CD4-positive, alpha-beta T cell treated with Interleukin-17A for 4 hours (primary cell): ENCODE measurements around the gene XPO5.
"Not testable (repeated sequence)": the region's sequence is repeated elsewhere in the genome, so short reads cannot be mapped to it uniquely, and the experiment has no call there.

Experiments
- DNase-seq: peaks from one replicate; pipeline ENCODE4 v3.0.0-alpha.2; 2020; ENCODE audit warnings: mixed read lengths

Gene XPO5

DNA sequence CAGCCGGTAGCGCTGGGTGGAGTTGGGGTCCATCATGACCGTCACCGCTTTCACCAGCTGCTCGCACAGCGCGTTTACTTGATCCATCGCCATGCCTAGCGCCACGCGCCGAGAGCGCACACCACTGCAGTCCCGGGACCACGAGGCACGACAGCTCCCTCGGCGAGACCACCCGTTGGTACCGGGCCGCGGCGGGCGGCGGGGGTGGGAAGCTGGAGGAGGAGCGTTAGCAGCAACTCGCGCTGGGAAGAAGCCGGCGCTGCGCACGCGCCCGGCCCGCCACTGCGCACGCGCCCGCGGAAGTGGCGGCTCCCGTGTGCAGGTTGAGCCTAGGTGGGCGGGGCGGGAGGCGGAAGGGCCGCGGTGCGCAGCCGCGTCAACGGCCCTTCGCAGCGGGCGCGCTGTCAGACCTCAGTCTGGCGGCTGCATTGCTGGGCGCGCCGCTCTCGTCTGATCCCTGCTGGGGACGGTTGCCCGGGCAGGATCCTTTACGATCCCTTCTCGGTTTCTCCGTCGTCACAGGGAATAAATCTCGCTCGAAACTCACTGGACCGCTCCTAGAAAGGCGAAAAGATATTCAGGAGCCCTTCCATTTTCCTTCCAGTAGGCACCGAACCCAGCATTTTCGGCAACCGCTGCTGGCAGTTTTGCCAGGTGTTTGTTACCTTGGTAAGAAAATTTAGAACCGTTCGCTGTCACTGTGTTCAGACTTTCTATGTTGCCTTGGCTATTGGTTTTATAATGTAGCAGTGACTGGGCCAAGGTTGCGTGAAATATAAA, at the start of gene XPO5, which contains the start of gene POLH:
Gene XPO5 (minus strand): TSS at position 267 of the 780 bp plus-strand sequence. CDS start 174 bp downstream, at position 93.
Gene POLH (plus strand): TSS at position 414 of the 780 bp plus-strand sequence. CDS start 6,135 bp downstream, outside the sequence.
- peak; percentile 96 for DNase-seq

DNA sequence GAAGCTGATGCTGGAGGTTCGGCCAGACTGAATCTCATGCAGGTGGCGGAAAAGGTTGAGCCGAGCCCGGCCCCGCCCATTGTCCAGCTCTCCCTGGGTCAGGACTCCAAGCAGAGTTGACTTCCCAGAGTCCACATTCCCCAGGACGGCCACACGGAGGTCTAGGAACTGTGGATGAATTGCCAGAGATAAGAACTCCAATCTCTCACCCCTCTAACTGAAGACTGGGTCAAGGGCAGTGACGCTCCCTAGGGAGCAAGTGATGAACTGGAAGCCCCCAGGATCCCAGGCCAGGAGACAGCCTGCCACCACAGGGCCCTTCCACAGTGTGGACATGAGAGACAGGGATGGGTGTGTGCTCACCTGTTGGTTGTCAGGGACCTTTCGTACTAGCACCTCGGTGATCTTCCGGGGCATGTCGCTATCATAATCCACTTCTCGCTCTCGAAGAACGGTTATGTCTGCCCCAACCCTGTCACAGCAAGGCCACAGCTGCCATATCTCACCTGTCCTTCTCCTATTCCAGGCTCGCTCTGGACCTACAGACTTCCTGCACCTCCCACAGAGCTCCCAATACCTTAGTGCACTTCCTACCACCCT, 49.7 kb upstream of the XPO5 start:
- DNase-seq = no peak

DNA sequence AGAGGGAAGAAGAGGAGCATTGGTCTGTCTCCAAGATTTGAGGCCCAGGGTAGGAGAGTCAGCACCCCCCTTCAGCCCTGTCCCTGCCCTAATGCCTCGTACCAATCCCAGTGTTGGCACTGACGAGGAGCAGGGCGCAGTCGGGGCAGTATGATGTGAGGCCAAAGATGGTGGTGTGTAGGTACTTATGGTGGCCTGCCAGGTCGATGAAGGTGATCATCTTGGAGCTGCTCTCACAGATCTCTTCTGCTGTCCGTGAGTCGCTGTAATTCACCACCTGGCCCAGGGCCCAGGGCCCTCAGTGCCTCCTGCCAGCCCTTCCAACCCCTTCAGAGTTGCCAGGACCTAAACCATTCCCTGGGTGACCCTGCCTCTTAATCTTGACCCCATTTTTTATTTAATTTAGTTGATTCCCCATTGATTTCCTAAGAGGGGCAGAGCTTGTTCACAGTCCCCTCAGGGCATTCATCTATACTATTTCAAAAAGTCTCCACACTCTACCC, 49.0 kb upstream of the XPO5 start:
- no peak for DNase-seq

DNA sequence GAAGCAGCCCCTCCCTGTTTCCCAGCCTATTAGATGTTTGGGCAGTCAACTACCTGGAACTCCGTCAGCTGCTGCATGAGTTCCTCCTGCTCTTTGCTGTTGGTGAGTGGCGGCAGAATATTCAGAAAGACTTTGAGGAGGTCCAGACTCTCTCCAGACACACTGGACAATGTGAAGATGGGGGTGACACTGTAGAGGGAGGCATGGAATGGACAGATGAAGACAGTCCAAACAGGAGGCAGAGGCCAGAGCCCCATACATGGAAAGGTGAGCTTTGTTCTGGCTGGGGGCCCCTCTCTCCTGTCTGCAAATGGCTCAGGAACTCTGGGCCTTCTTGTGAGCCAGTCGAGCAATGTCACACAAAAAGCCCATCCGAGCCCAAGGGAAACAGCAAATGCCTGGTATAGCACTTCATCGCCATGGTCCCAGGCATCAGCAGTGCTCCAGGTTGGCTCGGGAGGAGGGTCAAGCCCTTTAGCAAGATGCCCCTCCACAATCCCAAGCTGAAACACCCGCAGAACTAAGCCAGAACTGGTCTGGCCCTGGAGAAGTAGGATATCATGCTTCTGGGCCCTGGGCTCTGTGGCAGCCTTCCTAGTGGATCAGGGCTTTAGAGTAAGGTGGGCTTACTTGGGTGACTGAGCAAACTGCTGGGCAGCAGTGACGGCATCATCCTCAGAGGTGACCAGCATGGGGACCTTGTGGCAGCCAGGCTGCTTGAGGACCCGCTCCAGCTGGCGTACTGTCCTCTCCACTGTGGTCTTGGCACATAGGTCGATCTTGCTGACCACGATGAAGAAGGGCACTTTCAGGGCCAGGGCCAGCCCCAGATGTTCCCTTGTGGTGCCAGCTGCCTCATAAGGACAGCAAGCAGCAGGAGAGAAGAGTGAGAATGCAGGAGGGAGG, 48.3 kb upstream of the XPO5 start:
- DNase-seq = no peak

DNA sequence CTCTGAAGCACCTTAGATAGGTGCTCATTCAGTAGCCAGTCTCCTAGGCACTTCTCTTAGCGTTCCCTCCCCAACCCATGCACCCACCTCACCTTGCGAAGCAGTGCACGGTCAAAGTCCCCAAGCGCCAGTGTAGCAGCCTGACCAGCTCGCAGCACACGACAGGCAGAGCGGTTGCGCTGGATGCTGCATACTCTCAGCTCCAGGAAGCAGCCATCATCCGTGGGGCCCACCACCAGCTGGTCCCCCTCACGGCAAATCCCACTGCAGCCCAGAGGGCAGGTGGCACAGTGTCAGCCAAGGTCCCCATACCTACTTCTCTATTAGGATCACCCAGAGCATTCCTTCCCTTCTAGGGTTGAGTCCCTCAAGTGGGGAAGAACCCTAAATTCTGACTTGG, 46.7 kb upstream of the XPO5 start:
- DNase-seq = no peak

DNA sequence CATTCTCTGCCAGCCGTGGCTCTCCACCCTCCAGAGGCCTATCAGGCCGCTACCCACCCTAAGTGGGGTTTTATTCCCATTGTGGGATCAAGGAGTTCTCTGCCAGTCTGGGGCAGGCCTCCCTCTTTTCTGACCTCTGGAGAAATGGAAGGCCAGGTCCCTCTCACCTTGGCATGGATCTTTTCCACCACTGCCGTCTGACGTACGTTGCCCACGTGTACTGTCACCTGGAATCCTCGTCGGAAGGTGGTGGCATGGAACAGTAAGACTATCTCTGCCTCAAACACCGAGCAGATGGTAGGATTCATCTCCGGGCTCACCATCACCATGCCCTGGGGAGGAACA, 46.0 kb upstream of the XPO5 start:
- DNase-seq = no peak

DNA sequence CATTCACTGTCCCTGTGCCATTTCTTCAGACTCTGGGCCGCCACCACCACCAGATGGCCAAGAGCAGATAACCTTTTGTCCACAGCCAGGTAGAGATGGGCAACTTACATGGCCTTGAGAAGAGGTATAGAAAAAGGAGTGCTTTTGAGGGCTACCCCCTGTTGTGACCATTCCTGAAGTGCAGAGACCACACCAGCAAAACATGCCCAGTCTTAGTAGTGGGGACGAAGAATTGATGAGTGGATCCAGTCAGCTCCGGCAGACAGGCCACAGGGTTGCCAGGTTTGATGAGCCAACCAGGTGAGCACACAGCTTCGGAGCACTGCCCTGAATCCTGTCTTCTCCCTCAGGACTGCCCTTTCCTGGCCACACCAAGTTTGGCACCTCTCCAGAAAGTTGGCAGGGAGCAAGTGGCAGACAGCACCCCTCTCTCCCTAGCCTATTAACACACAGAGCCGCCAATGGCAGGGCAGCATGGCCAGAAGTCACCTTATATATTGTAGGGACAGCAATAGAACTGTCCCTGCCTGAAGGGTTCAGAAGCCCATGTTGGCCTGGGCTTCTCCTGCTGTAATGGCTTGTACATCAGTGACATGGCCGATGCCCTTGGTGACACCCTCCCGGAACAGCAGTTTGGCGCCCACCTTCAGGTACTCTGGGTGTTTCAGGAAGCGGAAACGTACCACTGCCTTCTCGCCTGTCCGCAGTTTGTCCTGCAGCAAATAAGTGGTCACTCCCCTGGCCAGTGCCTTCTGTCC, 45.4 kb upstream of the XPO5 start:
- no peak for DNase-seq

DNA sequence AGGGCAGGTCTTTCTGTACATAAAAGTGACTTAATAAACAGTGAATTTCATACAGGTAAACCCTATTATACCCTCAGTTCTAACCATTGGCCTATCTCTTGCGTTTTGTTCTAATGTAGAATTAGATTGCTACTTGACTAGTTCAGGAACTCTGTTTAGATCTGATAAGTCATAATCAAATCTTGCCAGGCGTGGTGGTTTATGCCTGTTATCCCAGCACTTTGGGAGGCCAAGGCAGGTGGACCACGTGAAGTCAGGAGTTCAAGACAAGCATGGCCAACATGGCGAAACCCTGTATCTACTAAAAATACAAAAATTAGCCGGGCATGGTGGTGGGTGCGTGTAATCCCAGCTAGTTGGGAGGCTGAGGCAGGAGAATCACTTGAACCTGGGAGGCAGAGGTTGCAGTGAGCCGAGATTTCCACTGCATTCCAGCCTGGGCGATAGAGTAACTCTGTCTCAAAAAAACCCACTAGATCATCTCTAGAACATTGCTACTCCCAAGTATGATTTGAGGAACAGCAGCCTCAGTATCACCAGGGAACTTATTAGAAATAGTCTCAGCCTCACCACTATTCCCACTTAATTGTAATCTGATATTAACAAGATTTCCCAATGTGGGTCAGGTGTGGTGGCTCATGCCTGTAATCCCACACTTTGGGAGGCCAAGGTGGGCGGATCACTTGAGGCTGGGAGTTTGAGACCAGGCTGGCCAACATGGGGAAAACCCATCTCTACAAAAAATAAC, 41.1 kb upstream of the XPO5 start:
- DNase-seq = no peak

DNA sequence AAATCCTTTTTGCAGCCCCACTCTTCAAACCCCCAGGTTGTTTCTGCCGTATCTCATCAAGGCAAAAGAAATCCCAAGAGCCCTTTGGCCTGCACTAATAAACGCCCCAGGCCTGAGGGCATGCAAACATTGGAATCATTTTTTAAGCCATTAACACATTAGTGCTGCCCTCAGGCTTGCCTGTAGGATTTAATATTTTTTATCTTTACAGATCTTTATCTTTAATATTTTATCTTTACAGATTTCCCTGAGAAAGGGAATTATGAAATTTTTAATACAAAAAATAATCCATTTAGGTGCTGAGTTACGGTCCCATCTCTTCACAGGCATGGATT, 38.5 kb upstream of the XPO5 start:
- no peak for DNase-seq

DNA sequence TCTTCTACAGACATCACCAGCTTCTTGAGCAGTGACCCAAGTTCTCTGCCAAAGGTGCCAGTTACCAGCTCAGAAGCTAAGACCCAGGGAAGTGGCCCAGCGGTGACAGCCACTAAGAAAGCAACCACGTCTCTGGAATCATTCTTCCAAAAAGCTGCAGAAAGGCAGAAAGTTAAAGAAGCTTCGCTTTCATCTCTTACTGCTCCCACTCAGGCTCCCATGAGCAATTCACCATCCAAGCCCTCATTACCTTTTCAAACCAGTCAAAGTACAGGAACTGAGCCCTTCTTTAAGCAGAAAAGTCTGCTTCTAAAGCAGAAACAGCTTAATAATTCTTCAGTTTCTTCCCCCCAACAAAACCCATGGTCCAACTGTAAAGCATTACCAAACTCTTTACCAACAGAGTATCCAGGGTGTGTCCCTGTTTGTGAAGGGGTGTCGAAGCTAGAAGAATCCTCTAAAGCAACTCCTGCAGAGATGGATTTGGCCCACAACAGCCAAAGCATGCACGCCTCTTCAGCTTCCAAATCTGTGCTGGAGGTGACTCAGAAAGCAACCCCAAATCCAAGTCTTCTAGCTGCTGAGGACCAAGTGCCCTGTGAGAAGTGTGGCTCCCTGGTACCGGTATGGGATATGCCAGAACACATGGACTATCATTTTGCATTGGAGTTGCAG, 38.0 kb upstream of the XPO5 start:
- DNase-seq = no peak

DNA sequence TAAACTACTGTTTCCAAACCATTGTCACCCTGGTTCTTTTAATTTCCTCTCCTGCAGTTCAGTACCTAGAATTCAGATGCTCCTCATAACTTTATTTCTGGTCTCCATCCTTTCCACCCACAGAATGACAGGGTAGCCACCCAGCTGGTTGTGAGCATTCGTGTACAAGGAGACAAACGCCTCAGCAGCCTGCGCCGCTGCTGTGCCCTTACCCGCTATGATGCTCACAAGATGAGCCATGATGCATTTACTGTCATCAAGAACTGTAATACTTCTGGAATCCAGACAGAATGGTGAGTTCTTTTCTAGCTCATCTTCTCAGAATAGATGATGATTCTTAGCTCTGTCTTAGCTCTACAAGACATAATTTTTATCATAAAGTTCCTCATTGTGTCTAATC, 34.6 kb upstream of the XPO5 start:
- no peak for DNase-seq

DNA sequence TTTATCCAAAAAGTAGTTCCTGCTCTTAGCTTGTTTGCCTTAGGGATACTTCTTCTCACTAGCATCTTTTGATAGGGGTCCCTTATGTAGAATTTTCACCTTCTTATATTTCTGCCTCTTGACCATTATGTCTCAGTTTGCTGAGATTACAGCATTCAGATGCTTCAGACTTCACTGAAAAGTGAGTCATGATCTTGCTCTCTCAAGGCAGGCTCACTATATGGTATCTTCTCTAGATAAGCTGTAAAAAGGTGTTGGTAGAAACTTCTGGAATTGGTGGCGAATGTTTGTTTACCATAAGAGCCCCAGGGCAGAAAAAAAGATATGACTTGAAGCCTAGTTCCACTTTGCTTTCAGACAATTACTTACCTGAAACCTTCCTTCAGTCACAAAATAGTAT, 33.6 kb upstream of the XPO5 start:
- no peak for DNase-seq

DNA sequence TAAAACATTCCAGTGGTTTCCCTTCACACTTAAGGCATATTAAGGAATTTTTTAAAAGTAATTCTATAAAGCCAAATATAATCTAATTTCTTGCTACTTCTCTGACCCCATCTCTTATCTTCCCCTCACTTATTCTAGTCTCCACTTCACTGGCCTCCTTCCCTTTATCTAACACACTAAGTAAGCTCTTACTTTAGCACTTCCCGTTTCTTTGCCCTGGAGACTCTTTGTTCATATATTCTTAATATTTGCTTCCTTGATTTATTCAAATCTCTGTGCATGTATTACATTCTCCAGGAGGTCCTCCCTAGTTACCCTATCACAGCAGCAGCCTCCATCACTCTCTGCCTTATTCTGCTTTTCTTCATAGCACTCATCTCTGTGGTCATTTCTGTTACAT, 33.0 kb upstream of the XPO5 start:
- DNase-seq = no peak

DNA sequence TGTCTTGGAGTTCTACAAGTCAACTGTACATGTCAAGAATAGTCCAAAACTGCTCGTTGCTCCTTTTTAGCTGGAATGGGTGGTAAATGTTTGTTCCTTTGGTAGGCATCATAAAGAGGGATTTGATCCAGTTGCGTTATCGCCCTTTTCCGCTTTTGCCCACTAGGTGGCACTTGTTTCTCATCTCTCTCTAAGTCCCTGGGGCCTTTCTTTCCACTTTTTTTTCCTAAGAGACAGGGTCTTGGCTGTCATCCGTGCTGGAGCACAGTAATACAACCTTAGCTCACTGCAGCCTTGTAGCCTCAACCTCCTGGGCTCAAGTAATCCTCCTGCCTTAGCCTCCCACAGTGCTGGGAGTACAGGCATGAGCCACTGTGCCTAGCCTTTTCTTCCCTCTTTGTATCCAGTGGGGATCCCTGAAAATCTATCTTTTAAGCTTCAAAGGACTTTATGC, 32.5 kb upstream of the XPO5 start:
- peak; percentile 72 for DNase-seq

DNA sequence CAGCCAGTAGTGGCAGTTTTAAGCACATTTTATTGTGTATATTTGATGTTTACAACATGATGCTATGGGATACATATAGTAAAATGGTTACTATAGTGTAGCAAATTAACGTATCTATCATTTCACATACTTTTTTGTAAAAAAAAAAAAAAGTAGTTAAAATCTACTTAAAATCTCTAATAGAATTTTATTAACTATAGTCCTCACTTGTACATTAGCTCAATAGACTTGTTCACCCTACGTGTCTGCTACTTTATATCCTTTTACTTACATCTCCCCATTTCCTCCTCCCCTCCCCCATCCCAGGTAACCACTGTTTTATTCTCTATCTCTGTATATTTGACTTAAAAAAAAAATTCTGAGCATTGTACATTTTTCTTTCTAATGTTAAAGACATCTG, 30.2 kb upstream of the XPO5 start:
- no peak for DNase-seq

DNA sequence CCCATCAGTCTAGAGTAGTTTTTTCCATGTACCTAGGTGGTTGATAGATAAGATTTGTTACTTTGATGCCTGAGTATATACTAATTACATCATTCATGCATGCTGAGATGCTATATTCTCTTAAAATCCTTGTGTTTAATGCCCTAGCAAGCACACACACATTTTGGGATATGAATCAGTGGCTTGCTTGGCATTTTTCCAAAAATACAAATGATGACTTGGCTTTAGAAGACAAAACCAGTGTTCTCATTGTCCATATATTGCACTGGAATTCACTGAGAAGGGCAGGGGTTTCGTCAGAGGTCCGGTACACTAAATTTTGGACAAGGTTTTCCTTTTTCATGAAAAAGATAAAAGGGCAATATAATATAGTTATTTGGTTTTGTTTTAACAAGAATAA, 28.3 kb upstream of the XPO5 start:
- no peak for DNase-seq

DNA sequence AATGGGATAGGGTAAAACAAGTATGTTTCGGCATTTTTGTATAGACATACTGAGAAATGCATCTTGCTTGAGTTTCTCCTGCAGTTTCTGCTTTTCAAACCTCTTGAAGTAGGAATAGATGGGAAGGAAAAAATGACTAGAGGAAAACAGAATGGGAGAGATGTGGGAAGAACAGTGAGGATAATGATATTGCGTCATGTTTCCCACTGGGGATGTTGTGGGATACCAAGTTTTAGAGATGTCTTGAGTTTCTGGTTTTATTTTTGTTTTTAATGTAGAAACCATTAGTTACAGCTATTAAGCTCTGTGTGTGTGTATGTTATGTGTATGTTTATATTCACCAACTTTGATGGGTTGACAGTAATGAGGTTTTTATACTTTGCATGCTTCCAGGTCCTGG, 24.8 kb upstream of the XPO5 start:
- DNase-seq = no peak

DNA sequence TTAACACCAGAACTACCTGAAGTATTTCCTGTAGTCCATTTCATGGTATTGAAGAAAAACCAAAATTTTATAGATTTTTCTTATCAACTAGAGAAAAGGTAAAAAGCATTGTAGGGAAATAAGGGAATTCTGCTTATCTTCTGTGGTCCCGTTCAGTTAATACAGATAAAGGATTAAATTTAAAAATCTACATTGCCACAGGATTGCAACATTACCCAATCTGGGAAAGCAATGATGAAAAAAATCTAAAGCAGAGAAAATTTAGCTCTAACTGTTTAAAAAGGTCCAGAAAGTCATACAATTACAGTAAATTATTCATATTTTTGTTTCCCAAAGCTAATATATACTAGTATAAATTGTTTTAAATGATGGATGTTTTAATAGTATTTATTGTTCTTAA, 18.1 kb upstream of the XPO5 start:
- DNase-seq = no peak

DNA sequence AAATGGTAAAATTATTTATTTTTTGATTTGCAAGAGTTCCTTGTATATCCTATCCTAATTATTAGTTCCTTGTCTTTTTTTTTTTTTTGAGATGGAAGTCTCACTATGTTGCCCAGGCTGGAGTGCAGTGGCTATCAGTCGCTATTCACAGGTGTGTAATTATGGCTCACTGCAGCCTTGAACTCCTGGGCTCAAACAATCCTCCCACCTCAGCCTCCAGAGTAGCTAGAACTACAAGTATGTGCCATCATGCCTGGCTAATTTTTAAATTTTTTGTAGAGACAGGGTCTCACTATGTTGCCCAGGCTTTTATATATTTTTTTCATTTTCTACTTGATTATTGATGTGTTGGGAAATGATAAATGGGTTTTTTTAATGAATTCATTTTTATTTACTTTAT, 13.7 kb upstream of the XPO5 start:
- not testable (repeated sequence) for DNase-seq

DNA sequence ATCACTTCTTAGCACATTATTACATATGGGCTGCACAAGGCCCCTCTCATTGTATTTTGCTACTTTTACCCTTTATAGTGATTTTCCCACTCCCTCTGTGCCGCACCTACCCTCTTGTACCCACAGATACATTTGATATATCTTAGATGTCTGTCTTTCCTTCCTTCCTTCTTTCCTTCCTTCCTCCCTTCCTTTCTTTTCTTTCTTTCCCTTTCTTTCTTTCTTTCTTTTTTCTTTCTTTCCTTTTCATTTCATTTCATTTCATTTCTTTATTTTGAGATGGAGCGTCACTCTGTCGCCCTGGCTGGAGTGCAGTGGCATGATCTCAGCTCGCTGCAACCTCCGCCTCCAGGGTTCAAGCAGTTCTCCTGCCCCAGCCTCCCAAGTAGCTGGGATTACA, 12.4 kb upstream of the XPO5 start:
- no peak for DNase-seq

DNA sequence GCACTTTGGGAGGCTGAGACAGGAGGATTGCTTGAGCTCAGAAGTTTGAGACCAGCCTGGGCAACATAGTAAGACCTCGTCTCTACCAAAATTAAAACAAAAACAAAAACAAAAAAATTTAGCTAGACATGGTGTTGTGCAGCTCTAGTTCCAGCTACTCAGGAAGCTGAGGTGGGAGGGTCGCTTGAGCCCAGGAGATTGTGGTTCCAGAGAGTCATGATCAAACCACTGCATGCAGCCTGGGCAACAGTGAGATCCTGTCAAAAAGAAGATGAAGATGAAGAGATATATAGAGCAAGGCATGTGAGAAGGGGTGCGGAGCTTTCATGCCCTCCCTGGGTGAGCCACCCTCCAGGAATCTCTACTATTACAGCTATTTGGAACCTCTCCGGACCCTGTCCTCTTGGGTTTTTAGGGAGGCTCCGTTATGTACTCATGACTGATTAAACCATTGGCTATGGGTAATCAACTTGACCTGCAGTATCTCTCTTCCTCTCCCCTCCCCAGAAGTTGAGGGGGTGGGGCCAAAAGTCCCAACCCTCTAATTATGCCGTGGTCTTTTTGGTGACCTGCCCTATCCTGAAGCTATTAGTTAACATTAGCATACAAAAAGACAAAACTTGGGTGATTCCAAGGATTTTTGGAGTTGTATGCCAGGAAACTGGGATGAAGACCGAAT, 9.2 kb upstream of the XPO5 start:
- DNase-seq = peak; percentile 24
